GM23338 (cell line): ENCODE results near the gene AADACL3. TPM values are rescaled to one million over a fixed set of nuclear protein-coding genes. Genes with fewer than 3 reads are reported as not detected.

ENCODE experiments used
- ATAC-seq: fragments of 200-7000 bp; cut with Tn5 transposase; 3 replicates; pipeline ENCODE4 v1.9.1; 2020
- DNase-seq: peaks from one replicate; pipeline ENCODE4 v3.0.0-alpha.2; 2015; ENCODE audit warnings: low spot score
- H2AFZ ChIP-seq: fragments of 200-600 bp; sonication (generic); 2 replicates; pipeline ENCODE4 v1.8.0; 2016; ENCODE audit warnings: antibody characterized with exemption, mild to moderate bottlenecking, moderate library complexity
- H3F3A ChIP-seq: fragments of 200-600 bp; sonication (generic); replicated peaks from 2 replicates; pipeline ENCODE4 v1.8.0; 2017; ENCODE audit warnings: antibody characterized with exemption, mixed run types, low read depth
- H3K27ac ChIP-seq: fragments of 200-600 bp; sonication (generic); 2 replicates; pipeline ENCODE4 v1.6.1; 2016; ENCODE audit warnings: low read depth
- H3K27me3 ChIP-seq: fragments of 200-600 bp; sonication (generic); 2 replicates; pipeline ENCODE4 v1.8.0; 2016; ENCODE audit warnings: mild to moderate bottlenecking, mixed run types, moderate library complexity; ENCODE audit not compliant: insufficient read depth
- H3K36me3 ChIP-seq: fragments of 200-600 bp; sonication (generic); 2 replicates; pipeline ENCODE4 v1.8.0; 2016; ENCODE audit warnings: mild to moderate bottlenecking; ENCODE audit not compliant: insufficient read depth
- H3K4me1 ChIP-seq: fragments of 200-600 bp; sonication (generic); 2 replicates; pipeline ENCODE4 v1.8.0; 2016; ENCODE audit warnings: mild to moderate bottlenecking, moderate library complexity; ENCODE audit not compliant: insufficient read depth
- H3K4me2 ChIP-seq: fragments of 200-600 bp; sonication (generic); 2 replicates; pipeline ENCODE4 v1.7.1; 2017; ENCODE audit warnings: mixed run types
- H3K4me3 ChIP-seq: fragments of 200-600 bp; sonication (generic); 2 replicates; pipeline ENCODE4 v1.6.1; 2016; ENCODE audit warnings: mixed run types
- H3K79me2 ChIP-seq: fragments of 200-600 bp; sonication (generic); replicated peaks from 2 replicates; pipeline ENCODE4 v1.8.0; 2017; ENCODE audit warnings: mild to moderate bottlenecking; ENCODE audit not compliant: insufficient read depth
- H3K9me2 ChIP-seq: fragments of 200-600 bp; sonication (generic); 2 replicates; pipeline ENCODE4 v1.8.0; 2017; ENCODE audit not compliant: insufficient read depth
- H4K20me1 ChIP-seq: fragments of 200-600 bp; sonication (generic); replicated peaks from 2 replicates; pipeline ENCODE4 v1.8.0; 2017; ENCODE audit warnings: mild to moderate bottlenecking; ENCODE audit not compliant: insufficient read depth
- H3K27ac Mint-ChIP-seq: 2 replicates; pipeline ENCODE4 v1.8.0; 2020; ENCODE audit warnings: inconsistent platforms, mild to moderate bottlenecking, moderate library complexity, mixed read lengths
- H3K27me3 Mint-ChIP-seq: 3 replicates; pipeline ENCODE4 v1.8.0; 2022; ENCODE audit warnings: low read depth, mild to moderate bottlenecking, moderate library complexity, mixed read lengths, inconsistent platforms; ENCODE audit not compliant: insufficient read depth, poor library complexity
- H3K36me3 Mint-ChIP-seq: 3 replicates; pipeline ENCODE4 v1.8.0; 2021; ENCODE audit warnings: low read depth, mild to moderate bottlenecking, inconsistent platforms, moderate library complexity, mixed read lengths
- H3K4me1 Mint-ChIP-seq: 3 replicates; pipeline ENCODE4 v1.8.0; 2020; ENCODE audit warnings: mild to moderate bottlenecking, inconsistent platforms, mixed read lengths
- H3K4me3 Mint-ChIP-seq: 3 replicates; pipeline ENCODE4 v1.8.0; 2021; ENCODE audit warnings: moderate library complexity, mild to moderate bottlenecking, inconsistent platforms, mixed read lengths
- H3K9me3 Mint-ChIP-seq: 3 replicates; pipeline ENCODE4 v1.8.0; 2020; ENCODE audit warnings: moderate library complexity, mild to moderate bottlenecking, inconsistent platforms, mixed read lengths
- CREB1 ChIP-seq: fragments of 250-450 bp; sonication (Bioruptor Pico); IDR thresholded peaks from 2 replicates; pipeline ENCODE4 v1.5.0; 2020; ENCODE audit warnings: low read depth, mild to moderate bottlenecking, moderate library complexity
- EZH2 ChIP-seq: fragments of 200-600 bp; sonication (generic); IDR thresholded peaks from one replicate; pipeline ENCODE4 v1.8.0; 2017; ENCODE audit warnings: antibody characterized with exemption, mild to moderate bottlenecking, low read depth; ENCODE audit not compliant: unreplicated experiment
- EZH2phosphoT487 ChIP-seq: fragments of 200-600 bp; sonication (generic); IDR thresholded peaks from one replicate; pipeline ENCODE4 v1.8.1; 2018; ENCODE audit warnings: antibody characterized with exemption; ENCODE audit not compliant: unreplicated experiment
- JUNB ChIP-seq: IDR thresholded peaks from one replicate; pipeline ENCODE4 v1.6.1; 2016; ENCODE audit warnings: antibody characterized with exemption; ENCODE audit not compliant: unreplicated experiment
- NANOG ChIP-seq: IDR thresholded peaks from 2 replicates; pipeline ENCODE4 v1.6.1; 2016; ENCODE audit warnings: antibody characterized with exemption, borderline replicate concordance
- POLR2AphosphoS5 ChIP-seq: IDR thresholded peaks from 2 replicates; pipeline ENCODE4 v1.6.1; 2016; ENCODE audit warnings: antibody characterized with exemption, low read depth
- STAT1 ChIP-seq: IDR thresholded peaks from one replicate; pipeline ENCODE4 v1.6.1; 2016; ENCODE audit warnings: antibody characterized with exemption; ENCODE audit not compliant: unreplicated experiment
- ZNF114 ChIP-seq: fragments of 250-450 bp; sonication (Bioruptor Pico); IDR thresholded peaks from 2 replicates; pipeline ENCODE4 v1.5.0; 2020; ENCODE audit warnings: mild to moderate bottlenecking, moderate library complexity
- ZNF331 ChIP-seq: fragments of 250-450 bp; sonication (Bioruptor Pico); IDR thresholded peaks from 2 replicates; pipeline ENCODE4 v1.5.0; 2020; ENCODE audit warnings: low read depth, mild to moderate bottlenecking, moderate library complexity
- polyA plus RNA-seq: library from polyadenylated mRNA; unstranded; fragments of >200 nt; fragmentation: Nextera tagmentation; extraction: Ambion mirVana; gene quantifications from 2 replicates; pipeline ENCODE4 v1.2.1, GENCODE V29; 2016
- total RNA-seq: library from RNA; depleted of rRNA; stranded (reverse); fragments of >200 nt; shearing (Covaris generic); gene quantifications from 2 replicates; pipeline ENCODE4 v1.2.3, GENCODE V29; 2014
- TF ChIP-seq, protein P1 (sequence below): IDR thresholded peaks from 2 replicates; pipeline ENCODE4 v1.6.1; 2016; ENCODE audit warnings: antibody characterized with exemption
- TF ChIP-seq, protein P2 (sequence below), 2 experiments: fragments of 200-600 bp in 1 of 2; sonication (generic) in 1 of 2; conservative IDR thresholded peaks; 2 replicates each; pipeline versions ENCODE4 v1.5.1 to v1.6.1; 2016 to 2017; ENCODE audit warnings: antibody characterized with exemption in 2 of 2, low read depth in 2 of 2, mild to moderate bottlenecking in 2 of 2, moderate library complexity in 1 of 2
- TF ChIP-seq, protein P3 (sequence below): IDR thresholded peaks from one replicate; pipeline ENCODE4 v1.6.1; 2018; ENCODE audit warnings: antibody characterized with exemption; ENCODE audit not compliant: unreplicated experiment

The AADACL3 gene
- total and polyA plus RNA-seq, 2 experiments from 2014 or later, result 0.47 to 1.5 TPM

DNA sequence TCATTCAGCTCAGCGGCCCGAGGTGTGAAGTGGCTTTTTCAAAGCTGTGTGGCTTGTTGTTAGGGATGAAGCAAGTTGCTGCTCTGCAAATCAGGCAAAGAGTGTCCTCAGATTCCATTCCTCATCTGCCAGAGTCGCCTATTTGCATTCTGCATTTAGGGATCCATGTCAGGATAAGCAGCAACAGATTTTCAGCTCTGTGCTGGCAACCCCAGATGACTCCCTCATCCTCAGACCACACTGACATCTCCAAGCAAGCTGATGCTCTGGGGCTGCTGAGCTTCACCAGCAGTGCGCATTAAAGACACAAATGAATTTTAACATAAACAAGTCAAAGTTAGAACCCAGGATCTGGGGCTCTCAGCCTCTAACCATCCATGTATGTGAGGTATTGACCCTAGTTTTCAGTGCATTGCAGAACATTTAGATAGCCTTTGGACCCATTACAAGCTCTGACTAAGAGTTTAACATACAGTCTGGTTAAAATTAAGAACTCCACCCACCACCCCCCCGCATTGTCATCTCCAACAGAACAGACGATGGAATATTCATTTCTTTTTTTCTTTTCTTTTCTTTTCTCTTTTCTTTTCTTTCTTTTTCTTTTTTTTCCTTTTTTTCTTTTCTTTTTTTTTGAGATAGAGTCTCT, 41.0 kb downstream of the AADACL3 start:
- DNase-seq (no peak), ATAC-seq (no peak)
- no peaks in the 10 kb centered on the region for H3K36me3 ChIP-seq
- no peaks in the 10 kb centered on the region; the same call in 2 of the 3 replicates for H3K36me3 Mint-ChIP-seq
- no peaks in the 10 kb centered on the region for H4K20me1 ChIP-seq
- H3K4me2 ChIP-seq, result no peak overlapping the region
- no peaks in the 10 kb centered on the region for H3F3A ChIP-seq
- no peak overlapping the region for H3K27ac ChIP-seq
- H3K79me2 ChIP-seq, result no peaks in the 10 kb centered on the region
- H3K4me1 ChIP-seq, result no peaks in the 10 kb centered on the region
- H3K27ac Mint-ChIP-seq, result no peak overlapping the region
- H3K27me3 Mint-ChIP-seq, result peaks cover 4% of the 10 kb centered on the region
- H3K9me2 ChIP-seq, result no peaks in the 10 kb centered on the region
- H3K9me3 Mint-ChIP-seq, result no peaks in the 10 kb centered on the region; the same call in 2 of the 3 replicates
- H2AFZ ChIP-seq, result no peak overlapping the region
- no peak overlapping the region for H3K4me3 ChIP-seq
- TF ChIP-seq CREB1 (CRISPR knock-in tag) (no peak), ZNF331 (CRISPR knock-in tag) (no peak), JUNB (no peak), EZH2 (no peak), STAT1 (no peak), NANOG (no peak), ZNF114 (CRISPR knock-in tag) (no peak), POLR2AphosphoS5 (no peak)
- TF ChIP-seq, protein P1, sequence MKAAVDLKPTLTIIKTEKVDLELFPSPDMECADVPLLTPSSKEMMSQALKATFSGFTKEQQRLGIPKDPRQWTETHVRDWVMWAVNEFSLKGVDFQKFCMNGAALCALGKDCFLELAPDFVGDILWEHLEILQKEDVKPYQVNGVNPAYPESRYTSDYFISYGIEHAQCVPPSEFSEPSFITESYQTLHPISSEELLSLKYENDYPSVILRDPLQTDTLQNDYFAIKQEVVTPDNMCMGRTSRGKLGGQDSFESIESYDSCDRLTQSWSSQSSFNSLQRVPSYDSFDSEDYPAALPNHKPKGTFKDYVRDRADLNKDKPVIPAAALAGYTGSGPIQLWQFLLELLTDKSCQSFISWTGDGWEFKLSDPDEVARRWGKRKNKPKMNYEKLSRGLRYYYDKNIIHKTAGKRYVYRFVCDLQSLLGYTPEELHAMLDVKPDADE, result no peak
- TF ChIP-seq, protein P2, sequence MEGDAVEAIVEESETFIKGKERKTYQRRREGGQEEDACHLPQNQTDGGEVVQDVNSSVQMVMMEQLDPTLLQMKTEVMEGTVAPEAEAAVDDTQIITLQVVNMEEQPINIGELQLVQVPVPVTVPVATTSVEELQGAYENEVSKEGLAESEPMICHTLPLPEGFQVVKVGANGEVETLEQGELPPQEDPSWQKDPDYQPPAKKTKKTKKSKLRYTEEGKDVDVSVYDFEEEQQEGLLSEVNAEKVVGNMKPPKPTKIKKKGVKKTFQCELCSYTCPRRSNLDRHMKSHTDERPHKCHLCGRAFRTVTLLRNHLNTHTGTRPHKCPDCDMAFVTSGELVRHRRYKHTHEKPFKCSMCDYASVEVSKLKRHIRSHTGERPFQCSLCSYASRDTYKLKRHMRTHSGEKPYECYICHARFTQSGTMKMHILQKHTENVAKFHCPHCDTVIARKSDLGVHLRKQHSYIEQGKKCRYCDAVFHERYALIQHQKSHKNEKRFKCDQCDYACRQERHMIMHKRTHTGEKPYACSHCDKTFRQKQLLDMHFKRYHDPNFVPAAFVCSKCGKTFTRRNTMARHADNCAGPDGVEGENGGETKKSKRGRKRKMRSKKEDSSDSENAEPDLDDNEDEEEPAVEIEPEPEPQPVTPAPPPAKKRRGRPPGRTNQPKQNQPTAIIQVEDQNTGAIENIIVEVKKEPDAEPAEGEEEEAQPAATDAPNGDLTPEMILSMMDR (conservative IDR thresholded peaks at IDR 0.05; ENCODE audit: low read depth in 2 of 2), result no peak
- H3K27me3 ChIP-seq, result no peaks in the 10 kb centered on the region
- no peaks in the 10 kb centered on the region; the same call in 1 of the 3 replicates for H3K4me1 Mint-ChIP-seq
- H3K4me3 Mint-ChIP-seq, result no peak overlapping the region

DNA sequence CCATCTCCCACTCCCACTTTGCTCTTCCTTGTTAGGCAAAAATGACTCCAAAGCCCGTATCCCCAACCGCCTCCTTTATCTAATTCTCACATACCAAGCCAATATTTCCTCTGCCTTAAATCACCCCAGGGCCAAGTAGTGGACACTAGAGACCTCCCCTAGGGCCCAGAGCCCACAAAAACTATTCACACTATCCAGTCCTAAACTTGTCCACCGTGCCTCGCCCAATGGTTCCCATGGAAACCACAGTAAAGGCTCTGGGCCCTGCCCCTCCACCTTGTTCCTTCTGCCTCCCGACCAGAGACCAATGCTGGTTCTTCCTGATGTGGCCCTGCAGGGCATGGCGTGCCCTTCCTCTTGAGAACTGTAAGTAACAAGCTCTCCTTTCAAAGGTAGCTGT, 41.9 kb downstream of the AADACL3 start:
- no peaks in the 10 kb centered on the region for H3K9me2 ChIP-seq
- no peaks in the 10 kb centered on the region for H4K20me1 ChIP-seq
- H3K4me3 ChIP-seq, result no peak overlapping the region
- no peak for DNase-seq
- Mint-ChIP-seq H3K4me3 (no peak overlapping the region), H3K27me3 (peaks cover 4% of the 10 kb centered on the region), H3K27ac (no peak overlapping the region), H3K9me3 (no peaks in the 10 kb centered on the region; the same call in 2 of the 3 replicates), H3K36me3 (no peaks in the 10 kb centered on the region; the same call in 2 of the 3 replicates), H3K4me1 (no peaks in the 10 kb centered on the region; the same call in 1 of the 3 replicates)
- H3K36me3 ChIP-seq, result no peaks in the 10 kb centered on the region
- H3K4me1 ChIP-seq, result no peaks in the 10 kb centered on the region
- no peaks in the 10 kb centered on the region for H3K79me2 ChIP-seq
- no peaks in the 10 kb centered on the region for H3F3A ChIP-seq
- no peak overlapping the region for H3K27ac ChIP-seq
- H3K27me3 ChIP-seq, result no peaks in the 10 kb centered on the region
- no peak overlapping the region for H2AFZ ChIP-seq
- ATAC-seq, result no peak
- no peak overlapping the region for H3K4me2 ChIP-seq
- no peak for TF ChIP-seq EZH2phosphoT487
- no peak for TF ChIP-seq EZH2
- TF ChIP-seq, protein P2 (conservative IDR thresholded peaks at IDR 0.05; ENCODE audit: low read depth in 2 of 2), result no peak
- TF ChIP-seq, protein P3, sequence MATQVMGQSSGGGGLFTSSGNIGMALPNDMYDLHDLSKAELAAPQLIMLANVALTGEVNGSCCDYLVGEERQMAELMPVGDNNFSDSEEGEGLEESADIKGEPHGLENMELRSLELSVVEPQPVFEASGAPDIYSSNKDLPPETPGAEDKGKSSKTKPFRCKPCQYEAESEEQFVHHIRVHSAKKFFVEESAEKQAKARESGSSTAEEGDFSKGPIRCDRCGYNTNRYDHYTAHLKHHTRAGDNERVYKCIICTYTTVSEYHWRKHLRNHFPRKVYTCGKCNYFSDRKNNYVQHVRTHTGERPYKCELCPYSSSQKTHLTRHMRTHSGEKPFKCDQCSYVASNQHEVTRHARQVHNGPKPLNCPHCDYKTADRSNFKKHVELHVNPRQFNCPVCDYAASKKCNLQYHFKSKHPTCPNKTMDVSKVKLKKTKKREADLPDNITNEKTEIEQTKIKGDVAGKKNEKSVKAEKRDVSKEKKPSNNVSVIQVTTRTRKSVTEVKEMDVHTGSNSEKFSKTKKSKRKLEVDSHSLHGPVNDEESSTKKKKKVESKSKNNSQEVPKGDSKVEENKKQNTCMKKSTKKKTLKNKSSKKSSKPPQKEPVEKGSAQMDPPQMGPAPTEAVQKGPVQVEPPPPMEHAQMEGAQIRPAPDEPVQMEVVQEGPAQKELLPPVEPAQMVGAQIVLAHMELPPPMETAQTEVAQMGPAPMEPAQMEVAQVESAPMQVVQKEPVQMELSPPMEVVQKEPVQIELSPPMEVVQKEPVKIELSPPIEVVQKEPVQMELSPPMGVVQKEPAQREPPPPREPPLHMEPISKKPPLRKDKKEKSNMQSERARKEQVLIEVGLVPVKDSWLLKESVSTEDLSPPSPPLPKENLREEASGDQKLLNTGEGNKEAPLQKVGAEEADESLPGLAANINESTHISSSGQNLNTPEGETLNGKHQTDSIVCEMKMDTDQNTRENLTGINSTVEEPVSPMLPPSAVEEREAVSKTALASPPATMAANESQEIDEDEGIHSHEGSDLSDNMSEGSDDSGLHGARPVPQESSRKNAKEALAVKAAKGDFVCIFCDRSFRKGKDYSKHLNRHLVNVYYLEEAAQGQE, result no peak
- TF ChIP-seq, protein P1, result no peak
- TF ChIP-seq POLR2AphosphoS5, result no peak
- no peak for TF ChIP-seq STAT1
- no peak for TF ChIP-seq JUNB
- TF ChIP-seq ZNF331 (CRISPR knock-in tag), result no peak
